Common myeloid progenitor, CD34-positive (primary cell): ENCODE results near the gene KRTAP10-11.
"Not testable (repeated sequence)": the region's sequence is repeated elsewhere in the genome, so short reads cannot be mapped to it uniquely, and the experiment has no call there.

ENCODE experiments used
- CTCF ChIA-PET: fragments of 350-600 bp; sonication (Branson Sonifier 250); formaldehyde crosslinking; loops from one replicate; lab custom pipeline; 2021; ENCODE audit warnings: antibody characterized with exemption; lab: Charles Lee
- POLR2A ChIA-PET: fragments of 350-600 bp; sonication (Branson Sonifier 250); formaldehyde crosslinking; loops from one replicate; lab custom pipeline; 2021; ENCODE audit warnings: antibody characterized with exemption; lab: Charles Lee
- DNase-seq, 3 donors: peaks; one replicate each; pipeline versions ENCODE4 v3.0.0 to v3.0.0-alpha.2; 2013
- H3K27ac ChIP-seq, 2 experiments: 1 replicate in 1 of 2; 2 replicates in 1 of 2; pipeline ENCODE4 v1.7.0; 2013; ENCODE audit warnings: inconsistent platforms in 2 of 2, low read length in 2 of 2, mild to moderate bottlenecking in 2 of 2, low read depth in 1 of 2, moderate library complexity in 1 of 2; ENCODE audit not compliant: severe bottlenecking in 2 of 2, insufficient read depth in 1 of 2, poor library complexity in 1 of 2
- H3K27me3 ChIP-seq, 5 experiments: replicated peaks in 2 of 5; 1 replicate in 3 of 5; 2 replicates in 2 of 5; pipeline versions ENCODE4 v1.6.1 to v1.7.0; 2013; ENCODE audit warnings: low read length in 4 of 5, mild to moderate bottlenecking in 2 of 5, moderate library complexity in 2 of 5, inconsistent platforms in 1 of 5; ENCODE audit not compliant: insufficient read depth in 5 of 5, control insufficient read depth in 4 of 5
- H3K36me3 ChIP-seq, 4 experiments: 1 replicate in 2 of 4; 2 replicates in 2 of 4; pipeline versions ENCODE4 v1.6.1 to v1.7.0; 2013; ENCODE audit warnings: low read length in 3 of 4, control low read depth in 1 of 4, mild to moderate bottlenecking in 1 of 4; ENCODE audit not compliant: control insufficient read depth in 4 of 4, insufficient read depth in 4 of 4
- H3K4me1 ChIP-seq, 4 experiments: 1 replicate in 3 of 4; 2 replicates in 1 of 4; pipeline versions ENCODE4 v1.6.1 to v1.7.1; 2013; ENCODE audit warnings: low read length in 3 of 4, mild to moderate bottlenecking in 3 of 4, control low read depth in 1 of 4, inconsistent platforms in 1 of 4, moderate library complexity in 1 of 4; ENCODE audit not compliant: control insufficient read depth in 4 of 4, insufficient read depth in 4 of 4; ENCODE audit errors: control extremely low read depth in 1 of 4
- H3K4me3 ChIP-seq, 7 experiments: 1 replicate in 4 of 7; 2 replicates in 3 of 7; pipeline versions ENCODE4 v1.5.1 to v1.7.0; 2013; ENCODE audit warnings: mild to moderate bottlenecking in 7 of 7, low read length in 6 of 7, moderate library complexity in 6 of 7, inconsistent platforms in 2 of 7, low read depth in 2 of 7, control low read depth in 1 of 7; ENCODE audit not compliant: insufficient read depth in 4 of 7, control insufficient read depth in 1 of 7; ENCODE audit errors: extremely low read depth in 1 of 7
- H3K9me3 ChIP-seq, 5 experiments: 1 replicate in 4 of 5; 2 replicates in 1 of 5; pipeline versions ENCODE4 v1.6.1 to v1.7.1; 2013; ENCODE audit warnings: low read length in 4 of 5, mild to moderate bottlenecking in 2 of 5, inconsistent platforms in 1 of 5, low read depth in 1 of 5, moderate library complexity in 1 of 5; ENCODE audit not compliant: control insufficient read depth in 4 of 5, insufficient read depth in 2 of 5; ENCODE audit errors: control extremely low read depth in 1 of 5
- WGBS: methylation state at CpG from one replicate; pipeline ENCODE4 v1.1.5; 2013; ENCODE audit not compliant: insufficient coverage; 5-methylcytosine and 5-hydroxymethylcytosine counted together

Gene KRTAP10-11

GRCh38 chr21:44632067-44632466 lies 14.1 kb upstream of the KRTAP10-11 start:
- ChIA-PET CTCF (no interaction called here), POLR2A (no interaction called here)
- Histone ChIP-seq H3K4me1 (no peaks in the 10 kb centered on the region), H3K4me3 (no peak overlapping the region), H3K36me3 (no peaks in the 10 kb centered on the region), H3K27me3 (peaks cover 0 to 6% (median 0%) of the 10 kb centered on the region in 5 experiments), H3K9me3 (peaks cover 4 to 27% (median 14%) of the 10 kb centered on the region in 5 experiments), H3K27ac (no peak overlapping the region)
- WGBS, result no CpG with 5 or more reads among the region's 1 CpG
- no peak for DNase-seq

GRCh38 chr21:44636209-44637017 lies 9.8 kb upstream of the KRTAP10-11 start:
- WGBS, result 94% methylated on average over 15 of the region's 15 CpGs
- no peak overlapping the region for H3K27ac ChIP-seq
- peaks cover 4 to 27% (median 14%) of the 10 kb centered on the region in 5 experiments for H3K9me3 ChIP-seq
- no peak for DNase-seq
- H3K36me3 ChIP-seq, result no peaks in the 10 kb centered on the region
- H3K4me1 ChIP-seq, result no peaks in the 10 kb centered on the region
- H3K27me3 ChIP-seq, result peaks cover 0 to 6% (median 2%) of the 10 kb centered on the region in 5 experiments
- ChIA-PET POLR2A (no interaction called here), CTCF (no interaction called here)
- H3K4me3 ChIP-seq, result no peak overlapping the region

GRCh38 chr21:44637018-44637850 lies 9.0 kb upstream of the KRTAP10-11 start, which contains the start of gene KRTAP10-10:
KRTAP10-10 (plus strand) TSS chr21:44637356; CDS start chr21:44637418, 62 bp downstream.
- 76% methylated on average over 10 of the region's 21 CpGs for WGBS
- ChIA-PET POLR2A (no interaction called here), CTCF (no interaction called here)
- Histone ChIP-seq H3K36me3 (no peaks in the 10 kb centered on the region), H3K4me3 (no peak within 1 kb of the TSS), H3K27ac (no peak within 1 kb of the TSS), H3K4me1 (no peaks in the 10 kb centered on the region), H3K9me3 (peaks cover 1 to 19% (median 11%) of the 10 kb centered on the region in 5 experiments), H3K27me3 (peaks cover 0 to 6% (median 2%) of the 10 kb centered on the region in 5 experiments)
- DNase-seq, result no peak

GRCh38 chr21:44637851-44638348 lies 8.3 kb upstream of the KRTAP10-11 start:
- H3K4me1 ChIP-seq, H3K4me3 ChIP-seq, DNase-seq, H3K27me3 ChIP-seq, H3K27ac ChIP-seq, CTCF ChIA-PET, H3K36me3 ChIP-seq: not testable (repeated sequence)
- WGBS, result 93% methylated on average over 3 of the region's 12 CpGs
- H3K9me3 ChIP-seq, result peaks cover 1 to 16% (median 9%) of the 10 kb centered on the region in 5 experiments
- POLR2A ChIA-PET, result interaction anchor here (0.5 kb wide), 1 partner anchor 222 kb away, joined by 4 read pairs; no protein-coding TSS in a partner anchor

- H3K9me3 ChIP-seq, result peaks cover 1 to 18% (median 13%) of the 10 kb centered on the region in 5 experiments
- H3K27me3 ChIP-seq, H3K4me1 ChIP-seq, DNase-seq, POLR2A ChIA-PET, H3K36me3 ChIP-seq, H3K27ac ChIP-seq, H3K4me3 ChIP-seq, CTCF ChIA-PET: not testable (repeated sequence)
- WGBS, result 96% methylated on average over 12 of the region's 21 CpGs
These were observed 7.5 kb upstream of the KRTAP10-11 start for GRCh38 chr21:44638506-44639330.

- H3K27me3 ChIP-seq, result peaks cover 0 to 6% (median 2%) of the 10 kb centered on the region in 5 experiments
- 96% methylated on average over 12 of the region's 12 CpGs for WGBS
These were observed 6.9 kb upstream of the KRTAP10-11 start for GRCh38 chr21:44639331-44639655.

More at GRCh38 chr21:44639331-44639655, 6.9 kb upstream of the KRTAP10-11 start:
- no peaks in the 10 kb centered on the region for H3K36me3 ChIP-seq
- H3K4me1 ChIP-seq, result no peaks in the 10 kb centered on the region
- DNase-seq, result no peak
- no peak overlapping the region for H3K27ac ChIP-seq
- no peak overlapping the region for H3K4me3 ChIP-seq
- ChIA-PET CTCF (no interaction called here), POLR2A (no interaction called here)
- H3K9me3 ChIP-seq, result peaks cover 3 to 23% (median 16%) of the 10 kb centered on the region in 5 experiments
